ENCODE data around the gene FAM114A1.

Gene FAM114A1

GRCh38 chr4:38867478-38868058, at the start of gene FAM114A1:
Gene FAM114A1, plus strand, starts transcription at chr4:38867806. Its CDS starts 10,273 bp downstream, at chr4:38878079.
- DNase-seq, result no peak

GRCh38 chr4:38818441-38818976, 49.1 kb upstream of the FAM114A1 start:
- DNase-seq, result no peak

GRCh38 chr4:38819569-38819968, 48.0 kb upstream of the FAM114A1 start:
- no peak for DNase-seq

- DNase-seq, result no peak
These were observed 47.1 kb upstream of the FAM114A1 start for GRCh38 chr4:38820329-38821061.

GRCh38 chr4:38821739-38822138, 45.9 kb upstream of the FAM114A1 start:
- no peak for DNase-seq

- DNase-seq, result no peak
These were observed 44.8 kb upstream of the FAM114A1 start for GRCh38 chr4:38822748-38823303.

- DNase-seq, result no peak
These were observed 43.8 kb upstream of the FAM114A1 start for GRCh38 chr4:38823766-38824165.

GRCh38 chr4:38829237-38829636, 38.4 kb upstream of the FAM114A1 start:
- DNase-seq, result no peak

GRCh38 chr4:38831653-38832052, 36.0 kb upstream of the FAM114A1 start:
- DNase-seq, result no peak

GRCh38 chr4:38832206-38832605, 35.4 kb upstream of the FAM114A1 start:
- no peak for DNase-seq

- DNase-seq, result no peak
These were observed 34.7 kb upstream of the FAM114A1 start for GRCh38 chr4:38832624-38833528.

GRCh38 chr4:38834570-38834969, 33.0 kb upstream of the FAM114A1 start:
- DNase-seq, result no peak

- DNase-seq, result no peak
These were observed 30.3 kb upstream of the FAM114A1 start for GRCh38 chr4:38837334-38837733.

- DNase-seq, result no peak
These were observed 29.8 kb upstream of the FAM114A1 start for GRCh38 chr4:38837849-38838248.

- DNase-seq, result no peak
These were observed 24.6 kb upstream of the FAM114A1 start for GRCh38 chr4:38842994-38843393.

- DNase-seq, result no peak
These were observed 21.6 kb upstream of the FAM114A1 start for GRCh38 chr4:38846015-38846414.

- DNase-seq, result no peak
These were observed 12.1 kb upstream of the FAM114A1 start for GRCh38 chr4:38855466-38855865.

- no peak for DNase-seq
These were observed 11.6 kb upstream of the FAM114A1 start for GRCh38 chr4:38856046-38856445.

GRCh38 chr4:38856524-38857337, 10.9 kb upstream of the FAM114A1 start, which contains the start of gene TLR6:
Gene TLR6, minus strand, starts transcription at chr4:38856817. Its CDS starts 27,344 bp downstream, at chr4:38829473.
- DNase-seq, result no peak

GRCh38 chr4:38857354-38858096, 10.1 kb upstream of the FAM114A1 start:
- no peak for DNase-seq

GRCh38 chr4:38858097-38858420, 9.5 kb upstream of the FAM114A1 start:
- DNase-seq, result no peak
